OCI-LY1 (cell line): ENCODE measurements around the gene CNOT4.
A peak's percentile ranks its signal among the peaks of the same experiment; 100 is the strongest.

Source experiments
- H2AFZ ChIP-seq: fragments of 200-600 bp; sonication (generic), shearing (Covaris generic); 2 replicates; pipeline ENCODE4 v1.6.0; 2014; ENCODE audit warnings: antibody characterized with exemption, mild to moderate bottlenecking, low read length
- H3F3A ChIP-seq: fragments of 200-600 bp; sonication (generic), shearing (Covaris generic); 2 replicates; pipeline ENCODE4 v1.6.0; 2014; ENCODE audit warnings: mild to moderate bottlenecking, antibody characterized with exemption, low read length, moderate library complexity; ENCODE audit not compliant: insufficient read depth
- H3K27ac ChIP-seq: fragments of 200-600 bp; sonication (generic); 2 replicates; pipeline ENCODE4 v1.5.1; 2014; ENCODE audit warnings: low read length, mixed run types, mild to moderate bottlenecking, low read depth; ENCODE audit not compliant: poor library complexity, severe bottlenecking
- H3K27me3 ChIP-seq: fragments of 200-600 bp; sonication (generic); 2 replicates; pipeline ENCODE4 v1.6.0; 2014; ENCODE audit warnings: antibody characterized with exemption, mild to moderate bottlenecking, low read length, moderate library complexity; ENCODE audit not compliant: insufficient read depth
- H3K36me3 ChIP-seq: fragments of 200-600 bp; sonication (generic); 2 replicates; pipeline ENCODE4 v1.6.1; 2014; ENCODE audit warnings: mild to moderate bottlenecking, antibody characterized with exemption, low read length, moderate library complexity, mixed read lengths; ENCODE audit not compliant: insufficient read depth
- H3K4me1 ChIP-seq: fragments of 200-600 bp; sonication (generic); 2 replicates; pipeline ENCODE4 v1.5.1; 2014; ENCODE audit warnings: mild to moderate bottlenecking, low read length, moderate library complexity; ENCODE audit not compliant: insufficient read depth, severe bottlenecking
- H3K4me2 ChIP-seq: fragments of 200-600 bp; sonication (generic), shearing (Covaris generic); 2 replicates; pipeline ENCODE4 v1.6.1; 2014; ENCODE audit warnings: low read length
- H3K4me3 ChIP-seq: fragments of 200-600 bp; sonication (generic); 2 replicates; pipeline ENCODE4 v1.5.1; 2014; ENCODE audit warnings: low read length, low read depth, mild to moderate bottlenecking, mixed read lengths; ENCODE audit not compliant: poor library complexity, severe bottlenecking
- H3K79me2 ChIP-seq: fragments of 200-600 bp; shearing (Covaris generic); 2 replicates; pipeline ENCODE4 v1.6.1; 2016; ENCODE audit warnings: mixed run types, low read length, mixed read lengths; ENCODE audit not compliant: insufficient read depth
- H3K9ac ChIP-seq: fragments of 200-600 bp; sonication (generic), shearing (Covaris generic); 2 replicates; pipeline ENCODE4 v1.6.1; 2014; ENCODE audit warnings: mild to moderate bottlenecking, low read length, mixed read lengths
- H3K9me2 ChIP-seq: fragments of 200-600 bp; sonication (generic), shearing (Covaris generic); 2 replicates; pipeline ENCODE4 v1.6.1; 2014; ENCODE audit warnings: low read depth, mild to moderate bottlenecking, low read length, mixed read lengths
- H3K9me3 ChIP-seq: fragments of 200-600 bp; shearing (Covaris generic); 2 replicates; pipeline ENCODE4 v1.6.1; 2014; ENCODE audit warnings: low read length, mixed read lengths
- H4K20me1 ChIP-seq: fragments of 200-600 bp; sonication (generic), shearing (Covaris generic); 2 replicates; pipeline ENCODE4 v1.6.0; 2016; ENCODE audit warnings: mild to moderate bottlenecking, low read length; ENCODE audit not compliant: insufficient read depth
- CTCF ChIP-seq: fragments of 200-600 bp; sonication (generic), shearing (Covaris generic); IDR thresholded peaks from 2 replicates; pipeline ENCODE4 v1.5.1; 2017; ENCODE audit warnings: mild to moderate bottlenecking, antibody characterized with exemption, low read length, moderate library complexity, mixed read lengths
- EZH2 ChIP-seq: fragments of 200-600 bp; sonication (generic), shearing (Covaris generic); IDR thresholded peaks from 2 replicates; pipeline ENCODE4 v1.8.0; 2017; ENCODE audit warnings: borderline replicate concordance, mixed run types, mild to moderate bottlenecking, antibody characterized with exemption, low read length, moderate library complexity, mixed read lengths

CNOT4 gene

DNA sequence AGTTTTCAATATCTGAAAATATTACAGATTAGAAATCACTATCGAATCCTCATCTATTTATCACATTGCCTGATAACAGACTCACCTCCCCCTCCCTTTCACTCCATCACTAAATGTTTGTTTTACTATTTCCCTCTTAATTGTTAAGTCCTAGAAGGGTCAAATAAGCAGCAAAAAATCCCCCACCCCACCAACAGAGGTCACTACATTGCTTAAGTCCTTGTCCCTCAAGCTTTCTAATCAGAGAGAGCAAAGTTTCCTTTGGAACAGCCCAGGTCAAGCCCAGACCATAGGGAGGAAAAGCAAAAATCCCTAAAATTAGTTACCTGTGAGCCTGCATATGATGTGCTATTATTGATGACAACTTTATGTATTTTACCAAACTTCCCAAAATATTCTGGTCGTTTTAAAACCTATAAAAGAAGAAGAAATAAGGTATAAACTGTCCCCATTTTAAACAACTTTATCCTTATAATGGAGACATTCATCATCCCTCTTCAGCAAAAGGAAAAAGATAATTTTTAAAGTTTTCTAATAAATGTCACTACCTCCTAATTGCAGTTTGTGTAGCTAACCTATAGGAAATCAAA lies 95.0 kb downstream of the CNOT4 start:
- no peak for TF ChIP-seq EZH2
- TF ChIP-seq CTCF: peak; percentile 83

GRCh38 chr7:135414208-135414607 lies 95.7 kb downstream of the CNOT4 start:
- Histone ChIP-seq H3K27me3 (no peaks in the 10 kb centered on the region), H3K4me3 (no peak overlapping the region), H4K20me1 (no peaks in the 10 kb centered on the region), H3F3A (no peaks in the 10 kb centered on the region), H3K9ac (no peak overlapping the region), H3K36me3 (peaks cover 46% of the 10 kb centered on the region; the same call in 1 of the 2 replicates), H3K79me2 (no peaks in the 10 kb centered on the region), H3K4me1 (no peaks in the 10 kb centered on the region), H3K27ac (no peak overlapping the region), H3K9me2 (no peaks in the 10 kb centered on the region), H3K9me3 (no peaks in the 10 kb centered on the region), H3K4me2 (no peak overlapping the region), H2AFZ (no peak overlapping the region)
- no peak for TF ChIP-seq EZH2

More for the DNA sequence above, 95.0 kb downstream of the CNOT4 start:
- Histone ChIP-seq H3K9ac (no peak overlapping the region), H3K27ac (no peak overlapping the region), H3K79me2 (no peaks in the 10 kb centered on the region), H3K4me2 (no peak overlapping the region), H3K36me3 (peaks cover 48% of the 10 kb centered on the region; the same call in 1 of the 2 replicates), H4K20me1 (no peaks in the 10 kb centered on the region), H3K4me3 (no peak overlapping the region), H3K27me3 (no peaks in the 10 kb centered on the region), H3F3A (no peaks in the 10 kb centered on the region), H3K4me1 (no peaks in the 10 kb centered on the region), H2AFZ (no peak overlapping the region), H3K9me2 (no peaks in the 10 kb centered on the region), H3K9me3 (no peaks in the 10 kb centered on the region)

GRCh38 chr7:135411098-135411497 lies 98.8 kb downstream of the CNOT4 start:
- H3K27ac ChIP-seq: no peak overlapping the region
- no peaks in the 10 kb centered on the region for H3K9me3 ChIP-seq
- no peaks in the 10 kb centered on the region for H3F3A ChIP-seq
- peaks cover 52% of the 10 kb centered on the region; the same call in 1 of the 2 replicates for H3K36me3 ChIP-seq
- no peak overlapping the region for H3K4me3 ChIP-seq
- no peaks in the 10 kb centered on the region for H3K4me1 ChIP-seq
- H4K20me1 ChIP-seq: no peaks in the 10 kb centered on the region
- H3K4me2 ChIP-seq: no peak overlapping the region
- no peaks in the 10 kb centered on the region for H3K27me3 ChIP-seq
- no peak overlapping the region for H2AFZ ChIP-seq
- H3K9me2 ChIP-seq: no peaks in the 10 kb centered on the region
- no peaks in the 10 kb centered on the region for H3K79me2 ChIP-seq
- no peak for TF ChIP-seq EZH2
- no peak for TF ChIP-seq CTCF
- H3K9ac ChIP-seq: no peak overlapping the region

- Histone ChIP-seq H3K79me2 (no peaks in the 10 kb centered on the region), H3K36me3 (peaks cover 52% of the 10 kb centered on the region; the same call in 1 of the 2 replicates), H3K4me3 (no peak overlapping the region), H3K9me2 (no peaks in the 10 kb centered on the region), H3K4me2 (no peak overlapping the region), H3K9me3 (no peaks in the 10 kb centered on the region), H3K9ac (no peak overlapping the region), H3K4me1 (no peaks in the 10 kb centered on the region), H4K20me1 (no peaks in the 10 kb centered on the region), H3K27ac (no peak overlapping the region), H3K27me3 (no peaks in the 10 kb centered on the region), H2AFZ (no peak overlapping the region), H3F3A (no peaks in the 10 kb centered on the region)
- TF ChIP-seq CTCF (no peak), EZH2 (no peak)
These were observed 99.4 kb downstream of the CNOT4 start for GRCh38 chr7:135410543-135410942.
